Upper lobe of left lung (tissue), 4 donors: ENCODE data around the gene SEMA3A.

ENCODE experiments used
- EP300 ChIP-seq, 4 donors: sonication (generic); formaldehyde crosslinking; IDR thresholded peaks; one replicate each; pipeline ENCODE4 v1.5.1; 2017; ENCODE audit warnings: antibody characterized with exemption in 4 of 4, control low read depth in 2 of 4
- POLR2A ChIP-seq, 4 donors: fragments of 450-650 bp; IDR thresholded peaks; one replicate each; pipeline ENCODE4 v1.5.1; 2016 to 2017; ENCODE audit warnings: antibody characterized with exemption in 4 of 4, mild to moderate bottlenecking in 2 of 4
- POLR2AphosphoS5 ChIP-seq, 2 donors: sonication (generic); formaldehyde crosslinking; IDR thresholded peaks; one replicate each; pipeline ENCODE4 v1.5.1; 2017; ENCODE audit warnings: antibody characterized with exemption in 2 of 2
- TF ChIP-seq, protein P1 (sequence below), 6 experiments: fragments of 450-650 bp in 4 of 6; fragments of 200-600 bp in 2 of 6; sonication (generic) in 2 of 6; IDR thresholded peaks; one replicate each; pipeline ENCODE4 v1.5.1; 2016 to 2019; ENCODE audit warnings: antibody characterized with exemption in 6 of 6

GRCh38 chr7:83964318-83964717 is 230.3 kb downstream of the SEMA3A start:
- TF ChIP-seq, protein P1, sequence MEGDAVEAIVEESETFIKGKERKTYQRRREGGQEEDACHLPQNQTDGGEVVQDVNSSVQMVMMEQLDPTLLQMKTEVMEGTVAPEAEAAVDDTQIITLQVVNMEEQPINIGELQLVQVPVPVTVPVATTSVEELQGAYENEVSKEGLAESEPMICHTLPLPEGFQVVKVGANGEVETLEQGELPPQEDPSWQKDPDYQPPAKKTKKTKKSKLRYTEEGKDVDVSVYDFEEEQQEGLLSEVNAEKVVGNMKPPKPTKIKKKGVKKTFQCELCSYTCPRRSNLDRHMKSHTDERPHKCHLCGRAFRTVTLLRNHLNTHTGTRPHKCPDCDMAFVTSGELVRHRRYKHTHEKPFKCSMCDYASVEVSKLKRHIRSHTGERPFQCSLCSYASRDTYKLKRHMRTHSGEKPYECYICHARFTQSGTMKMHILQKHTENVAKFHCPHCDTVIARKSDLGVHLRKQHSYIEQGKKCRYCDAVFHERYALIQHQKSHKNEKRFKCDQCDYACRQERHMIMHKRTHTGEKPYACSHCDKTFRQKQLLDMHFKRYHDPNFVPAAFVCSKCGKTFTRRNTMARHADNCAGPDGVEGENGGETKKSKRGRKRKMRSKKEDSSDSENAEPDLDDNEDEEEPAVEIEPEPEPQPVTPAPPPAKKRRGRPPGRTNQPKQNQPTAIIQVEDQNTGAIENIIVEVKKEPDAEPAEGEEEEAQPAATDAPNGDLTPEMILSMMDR (IDR thresholded peaks at IDR 0.05): no peak
- TF ChIP-seq POLR2A (IDR thresholded peaks at IDR 0.05): no peak
- TF ChIP-seq POLR2AphosphoS5 (IDR thresholded peaks at IDR 0.05): no peak
- no peak for TF ChIP-seq EP300 (IDR thresholded peaks at IDR 0.05)
